Esophagus muscularis mucosa (tissue), 3 donors: ENCODE measurements around the gene ANK3.

Experiments
- POLR2A ChIP-seq: fragments of 450-650 bp; IDR thresholded peaks from one replicate; pipeline ENCODE4 v1.6.1; 2017; ENCODE audit warnings: antibody characterized with exemption, moderate library complexity, mild to moderate bottlenecking, low read depth
- POLR2AphosphoS5 ChIP-seq, 2 donors: sonication (generic); formaldehyde crosslinking; IDR thresholded peaks; one replicate each; pipeline ENCODE4 v1.6.1; 2017; ENCODE audit warnings: antibody characterized with exemption in 2 of 2
- TF ChIP-seq, protein P1 (sequence below), 3 experiments: fragments of 200-600 bp in 2 of 3; fragments of 450-650 bp in 1 of 3; sonication (generic) in 2 of 3; IDR thresholded peaks; one replicate each; pipeline ENCODE4 v1.5.1; 2017 to 2019; ENCODE audit warnings: antibody characterized with exemption in 3 of 3, mild to moderate bottlenecking in 2 of 3, moderate library complexity in 1 of 3

DNA sequence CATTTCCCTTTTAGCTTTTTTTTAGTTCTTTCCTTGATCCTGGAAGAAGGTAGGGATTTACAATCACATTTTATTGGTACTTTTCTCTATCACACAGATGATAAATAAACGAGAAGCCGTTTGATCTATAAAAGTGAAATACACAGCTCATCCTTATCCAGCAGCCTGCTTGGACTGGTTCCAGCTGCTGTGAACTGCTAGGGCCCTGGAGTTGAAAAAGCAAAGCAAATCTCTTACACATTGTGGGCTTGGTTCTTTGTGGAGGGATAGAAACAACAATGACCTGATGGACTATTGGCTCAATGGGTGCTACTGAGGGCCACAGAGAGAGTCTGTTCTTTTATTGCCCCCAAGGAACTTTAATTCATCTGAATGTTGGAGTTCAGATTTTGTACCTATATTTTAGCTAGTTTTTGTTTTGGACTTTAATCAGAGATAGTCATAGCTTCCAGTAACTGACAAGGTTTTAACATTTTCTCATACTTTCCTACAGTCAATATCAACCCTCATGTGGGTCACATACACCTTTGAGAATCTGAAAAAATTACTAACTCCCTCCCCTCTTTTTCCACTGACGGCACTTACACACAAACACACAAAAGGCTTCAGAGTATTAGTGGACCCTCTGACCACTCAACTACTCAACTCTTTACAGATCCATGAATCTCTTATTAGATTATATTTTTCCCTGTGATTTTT lies 391.7 kb downstream of the ANK3 start:
- TF ChIP-seq POLR2A (no peak), POLR2AphosphoS5 (IDR thresholded peaks at IDR 0.05) (no peak)
- TF ChIP-seq, protein P1, sequence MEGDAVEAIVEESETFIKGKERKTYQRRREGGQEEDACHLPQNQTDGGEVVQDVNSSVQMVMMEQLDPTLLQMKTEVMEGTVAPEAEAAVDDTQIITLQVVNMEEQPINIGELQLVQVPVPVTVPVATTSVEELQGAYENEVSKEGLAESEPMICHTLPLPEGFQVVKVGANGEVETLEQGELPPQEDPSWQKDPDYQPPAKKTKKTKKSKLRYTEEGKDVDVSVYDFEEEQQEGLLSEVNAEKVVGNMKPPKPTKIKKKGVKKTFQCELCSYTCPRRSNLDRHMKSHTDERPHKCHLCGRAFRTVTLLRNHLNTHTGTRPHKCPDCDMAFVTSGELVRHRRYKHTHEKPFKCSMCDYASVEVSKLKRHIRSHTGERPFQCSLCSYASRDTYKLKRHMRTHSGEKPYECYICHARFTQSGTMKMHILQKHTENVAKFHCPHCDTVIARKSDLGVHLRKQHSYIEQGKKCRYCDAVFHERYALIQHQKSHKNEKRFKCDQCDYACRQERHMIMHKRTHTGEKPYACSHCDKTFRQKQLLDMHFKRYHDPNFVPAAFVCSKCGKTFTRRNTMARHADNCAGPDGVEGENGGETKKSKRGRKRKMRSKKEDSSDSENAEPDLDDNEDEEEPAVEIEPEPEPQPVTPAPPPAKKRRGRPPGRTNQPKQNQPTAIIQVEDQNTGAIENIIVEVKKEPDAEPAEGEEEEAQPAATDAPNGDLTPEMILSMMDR (IDR thresholded peaks at IDR 0.05), result no peak
